ENCODE measurements around the gene LARGE1. TPM values are rescaled to one million over a fixed set of nuclear protein-coding genes. Genes with fewer than 3 reads are reported as not detected.

The LARGE1 gene
- total and polyA plus RNA-seq, 2 of the 13 experiments (the other 11 are each of a cell fraction or from before 2014, with no cell fraction given) = 8.4 to 11.0 TPM

- Histone ChIP-seq H3K79me2 (ENCODE audit: insufficient read depth, low read length) (no peaks in the 10 kb centered on the region), H3K36me3 (replicated peaks in 1 of 2; ENCODE audit: control insufficient read depth in 1 of 2, insufficient read depth in 2 of 2, low read length in 2 of 2) (no peaks in the 10 kb centered on the region), H3K27me3 (ENCODE audit: control insufficient read depth in 1 of 2, insufficient read depth in 2 of 2, low read length in 2 of 2) (no peaks in the 10 kb centered on the region), H2AFZ (ENCODE audit: low read length) (no peak overlapping the region), H4K20me1 (ENCODE audit: insufficient read depth, low read length) (no peaks in the 10 kb centered on the region), H3K9ac (ENCODE audit: insufficient read depth, low read depth, low read length) (no peak overlapping the region), H3K4me3 (replicated peaks in 1 of 3; ENCODE audit: insufficient read depth in 1 of 3, low read depth in 2 of 3, low read length in 3 of 3) (no peak overlapping the region), H3K4me1 (ENCODE audit: insufficient read depth, low read length) (peaks cover 41% of the 10 kb centered on the region), H3K27ac (ENCODE audit: extremely low read length, insufficient read depth, low read length) (peak overlapping the region; percentile 39), H3K9me3 (ENCODE audit: low read length) (no peaks in the 10 kb centered on the region), H3K4me2 (ENCODE audit: low read depth, low read length) (no peak overlapping the region)
- ATAC-seq (no peak), DNase-seq (ENCODE audit: low spot score) (no peak), FAIRE-seq (no peak)
- WGBS (ENCODE audit: low lambda C conversion rate) = 97% methylated on average over 9 of the region's 9 CpGs
- intact Hi-C loops (cut with micrococcal nuclease; ENCODE audit: unreplicated experiment) (no loop called here), in situ Hi-C loops (cut with HindIII; ENCODE audit: extremely low pct_ligation_motif_present, low pct_unique_long_range_greater_than_20kb) (no loop called here)
- no TSS peak for BruUV-seq (replicated peaks)
- ChIA-PET CTCF (ENCODE audit: low intra/inter-chr PET ratio, low total read pairs) (no interaction called here), POLR2A (no interaction called here)
- TF ChIP-seq PRDM15 (CRISPR knock-in tag; IDR thresholded peaks at IDR 0.05) = no peak
- TF ChIP-seq, protein P1, sequence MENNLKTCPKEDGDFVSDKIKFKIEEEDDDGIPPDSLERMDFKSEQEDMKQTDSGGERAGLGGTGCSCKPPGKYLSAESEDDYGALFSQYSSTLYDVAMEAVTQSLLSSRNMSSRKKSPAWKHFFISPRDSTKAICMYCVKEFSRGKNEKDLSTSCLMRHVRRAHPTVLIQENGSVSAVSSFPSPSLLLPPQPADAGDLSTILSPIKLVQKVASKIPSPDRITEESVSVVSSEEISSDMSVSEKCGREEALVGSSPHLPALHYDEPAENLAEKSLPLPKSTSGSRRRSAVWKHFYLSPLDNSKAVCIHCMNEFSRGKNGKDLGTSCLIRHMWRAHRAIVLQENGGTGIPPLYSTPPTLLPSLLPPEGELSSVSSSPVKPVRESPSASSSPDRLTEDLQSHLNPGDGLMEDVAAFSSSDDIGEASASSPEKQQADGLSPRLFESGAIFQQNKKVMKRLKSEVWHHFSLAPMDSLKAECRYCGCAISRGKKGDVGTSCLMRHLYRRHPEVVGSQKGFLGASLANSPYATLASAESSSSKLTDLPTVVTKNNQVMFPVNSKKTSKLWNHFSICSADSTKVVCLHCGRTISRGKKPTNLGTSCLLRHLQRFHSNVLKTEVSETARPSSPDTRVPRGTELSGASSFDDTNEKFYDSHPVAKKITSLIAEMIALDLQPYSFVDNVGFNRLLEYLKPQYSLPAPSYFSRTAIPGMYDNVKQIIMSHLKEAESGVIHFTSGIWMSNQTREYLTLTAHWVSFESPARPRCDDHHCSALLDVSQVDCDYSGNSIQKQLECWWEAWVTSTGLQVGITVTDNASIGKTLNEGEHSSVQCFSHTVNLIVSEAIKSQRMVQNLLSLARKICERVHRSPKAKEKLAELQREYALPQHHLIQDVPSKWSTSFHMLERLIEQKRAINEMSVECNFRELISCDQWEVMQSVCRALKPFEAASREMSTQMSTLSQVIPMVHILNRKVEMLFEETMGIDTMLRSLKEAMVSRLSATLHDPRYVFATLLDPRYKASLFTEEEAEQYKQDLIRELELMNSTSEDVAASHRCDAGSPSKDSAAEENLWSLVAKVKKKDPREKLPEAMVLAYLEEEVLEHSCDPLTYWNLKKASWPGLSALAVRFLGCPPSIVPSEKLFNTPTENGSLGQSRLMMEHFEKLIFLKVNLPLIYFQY (CRISPR knock-in tag; IDR thresholded peaks at IDR 0.05; ENCODE audit: borderline replicate concordance) = no peak
- TF ChIP-seq ZNF704 (CRISPR knock-in tag; IDR thresholded peaks at IDR 0.05; ENCODE audit: borderline replicate concordance) = no peak
- TF ChIP-seq TBL1XR1 (IDR thresholded peaks at IDR 0.05; ENCODE audit: borderline replicate concordance, low read length, partially characterized antibody) = no peak
- TF ChIP-seq NFE2L2 (IDR thresholded peaks at IDR 0.05; ENCODE audit: low read length) = no peak
- TF ChIP-seq MXD4 (CRISPR knock-in tag; IDR thresholded peaks at IDR 0.05) = no peak
- no peak for TF ChIP-seq DNMT1 (CRISPR knock-in tag; IDR thresholded peaks at IDR 0.05)
- TF ChIP-seq SCMH1 (CRISPR knock-in tag; IDR thresholded peaks at IDR 0.05; ENCODE audit: borderline replicate concordance) = no peak
- TF ChIP-seq ZNF720 (CRISPR knock-in tag; IDR thresholded peaks at IDR 0.05) = no peak
- TF ChIP-seq NCOA1 (CRISPR knock-in tag; IDR thresholded peaks at IDR 0.05) = no peak
- no peak for TF ChIP-seq ZNF883 (CRISPR knock-in tag; IDR thresholded peaks at IDR 0.05; ENCODE audit: not compliant biosample characterization)
- TF ChIP-seq, protein P2, sequence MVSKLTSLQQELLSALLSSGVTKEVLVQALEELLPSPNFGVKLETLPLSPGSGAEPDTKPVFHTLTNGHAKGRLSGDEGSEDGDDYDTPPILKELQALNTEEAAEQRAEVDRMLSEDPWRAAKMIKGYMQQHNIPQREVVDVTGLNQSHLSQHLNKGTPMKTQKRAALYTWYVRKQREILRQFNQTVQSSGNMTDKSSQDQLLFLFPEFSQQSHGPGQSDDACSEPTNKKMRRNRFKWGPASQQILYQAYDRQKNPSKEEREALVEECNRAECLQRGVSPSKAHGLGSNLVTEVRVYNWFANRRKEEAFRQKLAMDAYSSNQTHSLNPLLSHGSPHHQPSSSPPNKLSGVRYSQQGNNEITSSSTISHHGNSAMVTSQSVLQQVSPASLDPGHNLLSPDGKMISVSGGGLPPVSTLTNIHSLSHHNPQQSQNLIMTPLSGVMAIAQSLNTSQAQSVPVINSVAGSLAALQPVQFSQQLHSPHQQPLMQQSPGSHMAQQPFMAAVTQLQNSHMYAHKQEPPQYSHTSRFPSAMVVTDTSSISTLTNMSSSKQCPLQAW (CRISPR knock-in tag; IDR thresholded peaks at IDR 0.05) = no peak
- TF ChIP-seq ZNF761 (CRISPR knock-in tag; conservative IDR thresholded peaks at IDR 0.05) = no peak
- no peak for TF ChIP-seq SMARCE1 (IDR thresholded peaks at IDR 0.05; ENCODE audit: borderline replicate concordance)
- TF ChIP-seq ZNF746 (CRISPR knock-in tag; IDR thresholded peaks at IDR 0.05) = no peak
- TF ChIP-seq NFE2L1 (CRISPR knock-in tag; IDR thresholded peaks at IDR 0.05; ENCODE audit: borderline replicate concordance) = no peak
Observed at GRCh38 chr22:33867971-33868370, 52.3 kb downstream of the LARGE1 start.
